Transverse colon (tissue), 4 donors: ENCODE data around the gene ID1. TPM values are rescaled to one million over a fixed set of nuclear protein-coding genes. Genes with fewer than 3 reads are reported as not detected.

ENCODE experiments used
- DNase-seq: peaks from one replicate; pipeline ENCODE4 v3.0.0-alpha.2; 2019
- H3K27ac ChIP-seq, 4 donors: fragments of 200-600 bp; sonication (generic); 2 replicates each; pipeline ENCODE4 v1.5.1; 2016 to 2018; ENCODE audit warnings: inconsistent platforms in 4 of 4
- H3K27me3 ChIP-seq: fragments of 200-600 bp; sonication (generic); 2 replicates; pipeline ENCODE4 v1.5.1; 2017; ENCODE audit warnings: inconsistent platforms
- H3K36me3 ChIP-seq, 4 donors: fragments of 200-600 bp; sonication (generic); 2 replicates each; pipeline ENCODE4 v1.5.1; 2017 to 2019; ENCODE audit warnings: inconsistent platforms in 4 of 4
- H3K4me1 ChIP-seq, 4 donors: fragments of 200-600 bp; sonication (generic); 2 replicates each; pipeline ENCODE4 v1.5.1; 2017 to 2020; ENCODE audit warnings: inconsistent platforms in 4 of 4
- H3K4me3 ChIP-seq, 4 donors: fragments of 200-600 bp; sonication (generic); 1 replicate in 1 of 4; 2 replicates in 3 of 4; pipeline versions ENCODE4 v1.5.1 to v1.6.1; 2017 to 2019; ENCODE audit warnings: inconsistent platforms in 4 of 4
- H3K9me3 ChIP-seq, 2 donors: fragments of 200-600 bp; sonication (generic); 2 replicates each; pipeline ENCODE4 v1.5.1; 2017 to 2019; ENCODE audit warnings: inconsistent platforms in 2 of 2
- CTCF ChIP-seq, 5 experiments: fragments of 200-600 bp in 3 of 5; fragments of 450-650 bp in 2 of 5; sonication (generic) in 3 of 5; IDR thresholded peaks; 1 replicate in 2 of 5; 2 replicates in 3 of 5; pipeline ENCODE4 v1.5.1; 2016 to 2017; ENCODE audit warnings: antibody characterized with exemption in 5 of 5, inconsistent platforms in 3 of 5, mild to moderate bottlenecking in 2 of 5, moderate library complexity in 1 of 5
- EP300 ChIP-seq: sonication (generic); formaldehyde crosslinking; IDR thresholded peaks from one replicate; pipeline ENCODE4 v1.6.1; 2017; ENCODE audit warnings: antibody characterized with exemption, low read depth
- POLR2A ChIP-seq: fragments of 450-650 bp; IDR thresholded peaks from one replicate; pipeline ENCODE4 v1.6.1; 2016; ENCODE audit warnings: antibody characterized with exemption, mild to moderate bottlenecking, moderate library complexity
- POLR2AphosphoS5 ChIP-seq, 3 donors: sonication (generic); formaldehyde crosslinking; IDR thresholded peaks; one replicate each; pipeline ENCODE4 v1.6.1; 2016; ENCODE audit warnings: antibody characterized with exemption in 3 of 3
- WGBS, 2 donors: methylation state at CpG; one replicate each; pipeline ENCODE4 v1.1.5; 2018; ENCODE audit warnings: low coverage in 1 of 2; 5-methylcytosine and 5-hydroxymethylcytosine counted together
- in situ Hi-C, 4 donors: fragments of 200-750 bp; cut with MboI; loops; one replicate each; pipeline versions ENCODE4 v1.15.0 to v1.15.1; 2017; ENCODE audit warnings: low sequenced_read_pairs in 3 of 4, low pct_ligation_motif_present in 1 of 4, low pct_unique_long_range_greater_than_20kb in 1 of 4
- intact Hi-C: fragments of 100-400 bp; cut with DNase I; formaldehyde crosslinking; loops from one replicate; pipeline ENCODE4 v1.15.1; 2023; ENCODE audit warnings: low total_unique reads
- total RNA-seq, 4 donors: library from RNA; depleted of rRNA; stranded (reverse); fragments of >200 nt; gene quantifications; one replicate each; pipeline ENCODE4 v1.1.0, GENCODE V29; 2016

The ID1 gene
- total RNA-seq, 4 donors from 2014 or later, result 516 to 1,015 (median 933) TPM

- H3K27me3 ChIP-seq, result no peaks in the 10 kb centered on the region
- no peaks in the 10 kb centered on the region for H3K36me3 ChIP-seq
- H3K4me3 ChIP-seq, result no peak overlapping the region
- intact Hi-C loops (no loop called here), in situ Hi-C loops (no loop called here)
- DNase-seq, result no peak
- WGBS, 2 donors, result 71 to 78% methylated on average over 4 of the region's 4 CpGs
- no peak for TF ChIP-seq POLR2AphosphoS5 (IDR thresholded peaks at IDR 0.05)
- TF ChIP-seq CTCF (IDR thresholded peaks at IDR 0.05), result no peak
- no peak for TF ChIP-seq POLR2A
- TF ChIP-seq EP300, result no peak
- no peaks in the 10 kb centered on the region for H3K9me3 ChIP-seq
- H3K27ac ChIP-seq, result peak overlapping the region in 3 of 4 donors; percentile 91 to 93 (median 92)
- H3K4me1 ChIP-seq, result peaks cover 6 to 38% (median 29%) of the 10 kb centered on the region in 4 donors
Observed at GRCh38 chr20:31602431-31602778, 2.7 kb upstream of the ID1 start.

- Histone ChIP-seq H3K27ac (peak overlapping the region; percentile 91 to 93 (median 92)), H3K27me3 (no peaks in the 10 kb centered on the region), H3K9me3 (no peaks in the 10 kb centered on the region), H3K4me1 (peaks cover 8 to 43% (median 33%) of the 10 kb centered on the region in 4 donors), H3K36me3 (no peaks in the 10 kb centered on the region), H3K4me3 (no peak overlapping the region)
- intact Hi-C loops (no loop called here), in situ Hi-C loops (no loop called here)
- peak; percentile 44 for DNase-seq
- WGBS, 2 donors, result 56 to 60% methylated on average over 11 to 17 of the region's 17 CpGs
- no peak for TF ChIP-seq EP300
- no peak for TF ChIP-seq POLR2A
- no peak for TF ChIP-seq POLR2AphosphoS5 (IDR thresholded peaks at IDR 0.05)
- TF ChIP-seq CTCF (IDR thresholded peaks at IDR 0.05), result no peak
Observed at GRCh38 chr20:31602779-31603441, 2.2 kb upstream of the ID1 start.

- no peaks in the 10 kb centered on the region for H3K36me3 ChIP-seq
- H3K27me3 ChIP-seq, result no peaks in the 10 kb centered on the region
- peak; percentile 98 for DNase-seq
- H3K4me3 ChIP-seq, result peak overlapping the region; percentile 61 to 85 (median 72)
- peaks cover 16 to 51% (median 44%) of the 10 kb centered on the region in 4 donors for H3K4me1 ChIP-seq
- TF ChIP-seq EP300 (peak; percentile 90), POLR2AphosphoS5 (IDR thresholded peaks at IDR 0.05) (peak; percentile 90 to 95 (median 94)), CTCF (IDR thresholded peaks at IDR 0.05) (no peak), POLR2A (peak; percentile 70)
- in situ Hi-C loops (no loop called here), intact Hi-C loops (no loop called here)
- no peaks in the 10 kb centered on the region for H3K9me3 ChIP-seq
- WGBS, 2 donors, result 8 to 9% methylated on average over 12 to 41 of the region's 43 CpGs
- peak overlapping the region; percentile 91 to 93 (median 92) for H3K27ac ChIP-seq
Observed at GRCh38 chr20:31603822-31604566, 1.1 kb upstream of the ID1 start.

- in situ Hi-C loops, result no loop called here
- H3K27ac ChIP-seq, result peak overlapping the region; percentile 91 to 93 (median 92)
- H3K4me3 ChIP-seq, result peak overlapping the region; percentile 61 to 85 (median 72)
- no peak for DNase-seq
- intact Hi-C loops, result no loop called here
- H3K27me3 ChIP-seq, result no peaks in the 10 kb centered on the region
- WGBS, 2 donors, result 0 to 4% methylated on average over 4 to 14 of the region's 14 CpGs
- peaks cover 19 to 56% (median 47%) of the 10 kb centered on the region in 4 donors for H3K4me1 ChIP-seq
- TF ChIP-seq POLR2AphosphoS5 (IDR thresholded peaks at IDR 0.05) (no peak), POLR2A (no peak), CTCF (IDR thresholded peaks at IDR 0.05) (no peak)
- no peaks in the 10 kb centered on the region for H3K9me3 ChIP-seq
- no peaks in the 10 kb centered on the region for H3K36me3 ChIP-seq
Observed at GRCh38 chr20:31604567-31605030, 490 bp upstream of the ID1 start.
